Ascending aorta (tissue), 2 donors: Measurements from ENCODE around the gene SLC1A7. TPM values are rescaled to one million over a fixed set of nuclear protein-coding genes. Genes with fewer than 3 reads are reported as not detected.

Experiments used
- DNase-seq, 2 donors: peaks; one replicate each; pipeline ENCODE4 v3.0.0-alpha.2; 2019; ENCODE audit warnings: low spot score in 2 of 2
- H3K27ac ChIP-seq, 2 donors: fragments of 200-600 bp; sonication (generic); one replicate each; pipeline ENCODE4 v1.5.1; 2016 to 2017; ENCODE audit warnings: mild to moderate bottlenecking in 1 of 2
- H3K27me3 ChIP-seq: fragments of 200-600 bp; sonication (generic); one replicate; pipeline ENCODE4 v1.5.1; 2017
- H3K36me3 ChIP-seq, 2 donors: fragments of 200-600 bp; sonication (generic); one replicate each; pipeline ENCODE4 v1.5.1; 2016
- H3K4me1 ChIP-seq, 2 donors: fragments of 200-600 bp; sonication (generic); one replicate each; pipeline ENCODE4 v1.5.1; 2016 to 2017; ENCODE audit warnings: mild to moderate bottlenecking in 1 of 2
- H3K4me3 ChIP-seq, 2 donors: fragments of 200-600 bp; sonication (generic); one replicate each; pipeline ENCODE4 v1.5.1; 2016 to 2017; ENCODE audit warnings: mild to moderate bottlenecking in 1 of 2
- H3K9me3 ChIP-seq, 2 donors: fragments of 200-600 bp; sonication (generic); one replicate each; pipeline ENCODE4 v1.5.1; 2016
- CTCF ChIP-seq, 3 experiments: fragments of 200-600 bp in 2 of 3; fragments of 450-650 bp in 1 of 3; sonication (generic) in 2 of 3; IDR thresholded peaks; one replicate each; pipeline ENCODE4 v1.5.1; 2016 to 2019; ENCODE audit warnings: antibody characterized with exemption in 3 of 3, mild to moderate bottlenecking in 1 of 3, moderate library complexity in 1 of 3
- intact Hi-C: fragments of 100-400 bp; cut with DNase I; formaldehyde crosslinking; loops from one replicate; pipeline ENCODE4 v1.15.1; 2023
- total RNA-seq: library from RNA; depleted of rRNA; stranded (reverse); fragments of >200 nt; gene quantifications from one replicate; pipeline ENCODE4 v1.1.0, GENCODE V29; 2016

Gene SLC1A7
- total RNA-seq, 1 donor from 2014 or later: not detected

DNA sequence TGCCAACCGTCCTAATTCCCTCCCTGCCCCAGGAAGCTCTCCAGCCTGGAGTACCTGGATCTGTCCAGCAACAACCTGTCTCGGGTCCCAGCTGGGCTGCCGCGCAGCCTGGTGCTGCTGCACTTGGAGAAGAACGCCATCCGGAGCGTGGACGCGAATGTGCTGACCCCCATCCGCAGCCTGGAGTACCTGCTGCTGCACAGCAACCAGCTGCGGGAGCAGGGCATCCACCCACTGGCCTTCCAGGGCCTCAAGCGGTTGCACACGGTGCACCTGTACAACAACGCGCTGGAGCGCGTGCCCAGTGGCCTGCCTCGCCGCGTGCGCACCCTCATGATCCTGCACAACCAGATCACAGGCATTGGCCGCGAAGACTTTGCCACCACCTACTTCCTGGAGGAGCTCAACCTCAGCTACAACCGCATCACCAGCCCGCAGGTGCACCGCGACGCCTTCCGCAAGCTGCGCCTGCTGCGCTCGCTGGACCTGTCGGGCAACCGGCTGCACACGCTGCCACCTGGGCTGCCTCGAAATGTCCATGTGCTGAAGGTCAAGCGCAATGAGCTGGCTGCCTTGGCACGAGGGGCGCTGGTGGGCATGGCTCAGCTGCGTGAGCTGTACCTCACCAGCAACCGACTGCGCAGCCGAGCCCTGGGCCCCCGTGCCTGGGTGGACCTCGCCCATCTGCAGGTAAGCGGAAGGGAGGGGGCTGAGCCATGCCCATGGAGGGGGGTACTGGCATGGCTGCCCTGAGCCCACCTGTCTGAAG lies 63.9 kb downstream of the SLC1A7 start:
- Histone ChIP-seq H3K4me3 (no peak overlapping the region), H3K36me3 (peaks cover 0 to 3% of the 10 kb centered on the region in 2 donors), H3K9me3 (no peaks in the 10 kb centered on the region), H3K27me3 (no peaks in the 10 kb centered on the region), H3K4me1 (no peaks in the 10 kb centered on the region), H3K27ac (no peak overlapping the region)
- no peak for TF ChIP-seq CTCF (IDR thresholded peaks at IDR 0.05)
- no peak for DNase-seq
- intact Hi-C loops: no loop called here

- Histone ChIP-seq H3K36me3 (peaks cover 0 to 3% of the 10 kb centered on the region in 2 donors), H3K4me1 (no peaks in the 10 kb centered on the region), H3K4me3 (no peak overlapping the region), H3K27me3 (no peaks in the 10 kb centered on the region), H3K27ac (no peak overlapping the region), H3K9me3 (no peaks in the 10 kb centered on the region)
- DNase-seq: no peak
- intact Hi-C loops: no loop called here
- TF ChIP-seq CTCF (IDR thresholded peaks at IDR 0.05): no peak
These were observed 64.9 kb downstream of the SLC1A7 start for GRCh38 chr1:53077599-53077965.

GRCh38 chr1:53076721-53077598 lies 65.5 kb downstream of the SLC1A7 start:
- H3K36me3 ChIP-seq: peaks cover 0 to 3% of the 10 kb centered on the region in 2 donors
- no peak for DNase-seq
- intact Hi-C loops: no loop called here
- H3K4me1 ChIP-seq: no peaks in the 10 kb centered on the region
- no peak for TF ChIP-seq CTCF (IDR thresholded peaks at IDR 0.05)
- no peak overlapping the region for H3K4me3 ChIP-seq
- no peaks in the 10 kb centered on the region for H3K27me3 ChIP-seq
- no peak overlapping the region for H3K27ac ChIP-seq
- no peaks in the 10 kb centered on the region for H3K9me3 ChIP-seq

GRCh38 chr1:53076165-53076564 lies 66.3 kb downstream of the SLC1A7 start:
- Histone ChIP-seq H3K4me1 (no peaks in the 10 kb centered on the region), H3K4me3 (no peak overlapping the region), H3K27me3 (no peaks in the 10 kb centered on the region), H3K9me3 (no peaks in the 10 kb centered on the region), H3K36me3 (peaks cover 0 to 3% of the 10 kb centered on the region in 2 donors), H3K27ac (no peak overlapping the region)
- no peak for DNase-seq
- no peak for TF ChIP-seq CTCF (IDR thresholded peaks at IDR 0.05)
- intact Hi-C loops: no loop called here

- no peak overlapping the region for H3K27ac ChIP-seq
- intact Hi-C loops: no loop called here
- no peaks in the 10 kb centered on the region for H3K27me3 ChIP-seq
- peaks cover 0 to 3% of the 10 kb centered on the region in 2 donors for H3K36me3 ChIP-seq
- DNase-seq: no peak
- TF ChIP-seq CTCF (IDR thresholded peaks at IDR 0.05): no peak
- no peaks in the 10 kb centered on the region for H3K4me1 ChIP-seq
- H3K4me3 ChIP-seq: no peak overlapping the region
- H3K9me3 ChIP-seq: no peaks in the 10 kb centered on the region
These were observed 66.7 kb downstream of the SLC1A7 start for GRCh38 chr1:53075761-53076163.
